Measurements from ENCODE around the gene CCSER1.

The CCSER1 gene

GRCh38 chr4:90082449-90082848 lies 44.7 kb upstream of the CCSER1 start:
- H3K4me2 ChIP-seq (ENCODE audit: insufficient read depth, low read length, poor library complexity, severe bottlenecking): no peak overlapping the region
- H3K14ac ChIP-seq (ENCODE audit: low read length): no peak overlapping the region
- no peak for DNase-seq (ENCODE audit: low spot score)
- no peak overlapping the region for H2AFZ ChIP-seq (ENCODE audit: low read length)
- H2BK5ac ChIP-seq (ENCODE audit: low read length): no peak overlapping the region
- H3K18ac ChIP-seq (ENCODE audit: low read length): no peak overlapping the region
- H2BK120ac ChIP-seq (ENCODE audit: low read depth, low read length): no peak overlapping the region
- no peak overlapping the region for H3K27ac ChIP-seq (replicated peaks; ENCODE audit: low read length)
- H3K23ac ChIP-seq (ENCODE audit: low read depth, low read length, poor library complexity): no peak overlapping the region
- no peak overlapping the region for H3K4ac ChIP-seq (ENCODE audit: low read length)
- peaks cover 0 to 4% (median 0%) of the 10 kb centered on the region in 3 experiments for H3K27me3 ChIP-seq (ENCODE audit: control insufficient read depth in 3 of 3, insufficient read depth in 3 of 3, low read depth in 1 of 3, low read length in 3 of 3)
- H4K91ac ChIP-seq (ENCODE audit: low read depth, low read length, poor library complexity): no peak overlapping the region
- H3K79me1 ChIP-seq (ENCODE audit: low read depth, low read length): no peaks in the 10 kb centered on the region
- no peak overlapping the region for H3K9ac ChIP-seq (ENCODE audit: low read depth, low read length, poor library complexity)
- peaks cover 0 to 1% of the 10 kb centered on the region in 2 donors for H3K4me1 ChIP-seq (ENCODE audit: control insufficient read depth in 2 of 2, insufficient read depth in 1 of 2, low read depth in 1 of 2, low read length in 2 of 2)
- no peaks in the 10 kb centered on the region for H3K9me3 ChIP-seq (replicated peaks in 1 of 2; ENCODE audit: control insufficient read depth in 2 of 2, insufficient read depth in 1 of 2, low read depth in 1 of 2, low read length in 2 of 2)
- H2BK12ac ChIP-seq (ENCODE audit: low read length): no peak overlapping the region
- no peaks in the 10 kb centered on the region for H3K36me3 ChIP-seq (replicated peaks in 1 of 2; ENCODE audit: control insufficient read depth in 2 of 2, insufficient read depth in 2 of 2, low read length in 2 of 2)
- H2BK15ac ChIP-seq (ENCODE audit: low read length): no peak overlapping the region
- no peak overlapping the region for H2AK5ac ChIP-seq (ENCODE audit: low read depth, low read length)
- H4K8ac ChIP-seq (ENCODE audit: low read depth, low read length): no peak overlapping the region
- H3K4me3 ChIP-seq (ENCODE audit: low read length in 2 of 2): no peak overlapping the region

GRCh38 chr4:90084277-90084966 lies 42.8 kb upstream of the CCSER1 start:
- H3K27me3 ChIP-seq (ENCODE audit: control insufficient read depth in 3 of 3, insufficient read depth in 3 of 3, low read depth in 1 of 3, low read length in 3 of 3): peaks cover 0 to 4% (median 0%) of the 10 kb centered on the region in 3 experiments
- no peak overlapping the region for H2BK15ac ChIP-seq (ENCODE audit: low read length)
- no peak overlapping the region for H3K18ac ChIP-seq (ENCODE audit: low read length)
- H2AK5ac ChIP-seq (ENCODE audit: low read depth, low read length): no peak overlapping the region
- H3K9me3 ChIP-seq (replicated peaks in 1 of 2; ENCODE audit: control insufficient read depth in 2 of 2, insufficient read depth in 1 of 2, low read depth in 1 of 2, low read length in 2 of 2): no peaks in the 10 kb centered on the region
- WGBS, 2 donors (ENCODE audit: extremely low coverage in 2 of 2, insufficient read length in 2 of 2, insufficient replicate concordance in 1 of 2): no CpG with 5 or more reads among the region's 3 CpGs
- no peaks in the 10 kb centered on the region for H3K36me3 ChIP-seq (replicated peaks in 1 of 2; ENCODE audit: control insufficient read depth in 2 of 2, insufficient read depth in 2 of 2, low read length in 2 of 2)
- H4K91ac ChIP-seq (ENCODE audit: low read depth, low read length, poor library complexity): no peak overlapping the region
- no peak overlapping the region for H3K23ac ChIP-seq (ENCODE audit: low read depth, low read length, poor library complexity)
- no peak overlapping the region for H3K4me2 ChIP-seq (ENCODE audit: insufficient read depth, low read length, poor library complexity, severe bottlenecking)
- no peaks in the 10 kb centered on the region for H3K4me1 ChIP-seq (ENCODE audit: control insufficient read depth in 2 of 2, insufficient read depth in 1 of 2, low read depth in 1 of 2, low read length in 2 of 2)
- H4K8ac ChIP-seq (ENCODE audit: low read depth, low read length): no peak overlapping the region
- no peak overlapping the region for H3K14ac ChIP-seq (ENCODE audit: low read length)
- no peak overlapping the region for H2BK5ac ChIP-seq (ENCODE audit: low read length)
- no peak overlapping the region for H3K27ac ChIP-seq (replicated peaks; ENCODE audit: low read length)
- H3K79me1 ChIP-seq (ENCODE audit: low read depth, low read length): no peaks in the 10 kb centered on the region
- no peak overlapping the region for H2BK12ac ChIP-seq (ENCODE audit: low read length)
- H3K4ac ChIP-seq (ENCODE audit: low read length): no peak overlapping the region
- H3K4me3 ChIP-seq (ENCODE audit: low read length in 2 of 2): no peak overlapping the region
- no peak overlapping the region for H3K9ac ChIP-seq (ENCODE audit: low read depth, low read length, poor library complexity)
- no peak overlapping the region for H2BK120ac ChIP-seq (ENCODE audit: low read depth, low read length)
- no peak for DNase-seq (ENCODE audit: low spot score)
- H2AFZ ChIP-seq (ENCODE audit: low read length): no peak overlapping the region

GRCh38 chr4:90084967-90085295 lies 42.3 kb upstream of the CCSER1 start:
- no peaks in the 10 kb centered on the region for H3K79me1 ChIP-seq (ENCODE audit: low read depth, low read length)
- H3K14ac ChIP-seq (ENCODE audit: low read length): no peak overlapping the region
- no CpG with 5 or more reads among the region's 5 CpGs for WGBS, 2 donors (ENCODE audit: extremely low coverage in 2 of 2, insufficient read length in 2 of 2, insufficient replicate concordance in 1 of 2)
- no peak for DNase-seq (ENCODE audit: low spot score)
- no peak overlapping the region for H2AK5ac ChIP-seq (ENCODE audit: low read depth, low read length)
- H3K4me2 ChIP-seq (ENCODE audit: insufficient read depth, low read length, poor library complexity, severe bottlenecking): no peak overlapping the region
- H3K4ac ChIP-seq (ENCODE audit: low read length): no peak overlapping the region
- peaks cover 0 to 4% (median 0%) of the 10 kb centered on the region in 3 experiments for H3K27me3 ChIP-seq (ENCODE audit: control insufficient read depth in 3 of 3, insufficient read depth in 3 of 3, low read depth in 1 of 3, low read length in 3 of 3)
- no peak overlapping the region for H4K8ac ChIP-seq (ENCODE audit: low read depth, low read length)
- H2BK120ac ChIP-seq (ENCODE audit: low read depth, low read length): no peak overlapping the region
- no peak overlapping the region for H4K91ac ChIP-seq (ENCODE audit: low read depth, low read length, poor library complexity)
- no peak overlapping the region for H3K23ac ChIP-seq (ENCODE audit: low read depth, low read length, poor library complexity)
- no peak overlapping the region for H2AFZ ChIP-seq (ENCODE audit: low read length)
- H3K36me3 ChIP-seq (replicated peaks in 1 of 2; ENCODE audit: control insufficient read depth in 2 of 2, insufficient read depth in 2 of 2, low read length in 2 of 2): no peaks in the 10 kb centered on the region
- H3K27ac ChIP-seq (replicated peaks; ENCODE audit: low read length): no peak overlapping the region
- no peak overlapping the region for H2BK5ac ChIP-seq (ENCODE audit: low read length)
- no peak overlapping the region for H3K9ac ChIP-seq (ENCODE audit: low read depth, low read length, poor library complexity)
- no peaks in the 10 kb centered on the region for H3K4me1 ChIP-seq (ENCODE audit: control insufficient read depth in 2 of 2, insufficient read depth in 1 of 2, low read depth in 1 of 2, low read length in 2 of 2)
- no peaks in the 10 kb centered on the region for H3K9me3 ChIP-seq (replicated peaks in 1 of 2; ENCODE audit: control insufficient read depth in 2 of 2, insufficient read depth in 1 of 2, low read depth in 1 of 2, low read length in 2 of 2)
- H2BK15ac ChIP-seq (ENCODE audit: low read length): no peak overlapping the region
- H2BK12ac ChIP-seq (ENCODE audit: low read length): no peak overlapping the region
- no peak overlapping the region for H3K4me3 ChIP-seq (ENCODE audit: low read length in 2 of 2)
- H3K18ac ChIP-seq (ENCODE audit: low read length): no peak overlapping the region

- DNase-seq (ENCODE audit: low spot score): no peak
- Histone ChIP-seq H2BK15ac (ENCODE audit: low read length) (no peak overlapping the region), H4K8ac (ENCODE audit: low read depth, low read length) (no peak overlapping the region), H3K9ac (ENCODE audit: low read depth, low read length, poor library complexity) (no peak overlapping the region), H3K27me3 (ENCODE audit: control insufficient read depth in 3 of 3, insufficient read depth in 3 of 3, low read depth in 1 of 3, low read length in 3 of 3) (no peaks in the 10 kb centered on the region), H3K4me2 (ENCODE audit: insufficient read depth, low read length, poor library complexity, severe bottlenecking) (no peak overlapping the region), H3K27ac (replicated peaks; ENCODE audit: low read length) (no peak overlapping the region), H3K14ac (ENCODE audit: low read length) (no peak overlapping the region), H3K4me1 (ENCODE audit: control insufficient read depth in 2 of 2, insufficient read depth in 1 of 2, low read depth in 1 of 2, low read length in 2 of 2) (peaks cover 0 to 3% of the 10 kb centered on the region in 2 donors), H3K79me1 (ENCODE audit: low read depth, low read length) (no peaks in the 10 kb centered on the region), H3K9me3 (replicated peaks in 1 of 2; ENCODE audit: control insufficient read depth in 2 of 2, insufficient read depth in 1 of 2, low read depth in 1 of 2, low read length in 2 of 2) (peaks cover 0 to 3% of the 10 kb centered on the region in 2 donors), H2AK5ac (ENCODE audit: low read depth, low read length) (no peak overlapping the region), H2BK12ac (ENCODE audit: low read length) (no peak overlapping the region), H4K91ac (ENCODE audit: low read depth, low read length, poor library complexity) (no peak overlapping the region), H3K23ac (ENCODE audit: low read depth, low read length, poor library complexity) (no peak overlapping the region), H2BK120ac (ENCODE audit: low read depth, low read length) (no peak overlapping the region), H2AFZ (ENCODE audit: low read length) (no peak overlapping the region), H3K4ac (ENCODE audit: low read length) (no peak overlapping the region), H3K36me3 (replicated peaks in 1 of 2; ENCODE audit: control insufficient read depth in 2 of 2, insufficient read depth in 2 of 2, low read length in 2 of 2) (no peaks in the 10 kb centered on the region), H2BK5ac (ENCODE audit: low read length) (no peak overlapping the region), H3K18ac (ENCODE audit: low read length) (no peak overlapping the region), H3K4me3 (ENCODE audit: low read length in 2 of 2) (no peak overlapping the region)
- WGBS, 2 donors (ENCODE audit: extremely low coverage in 2 of 2, insufficient read length in 2 of 2, insufficient replicate concordance in 1 of 2): no CpG with 5 or more reads among the region's 2 CpGs
Measured at GRCh38 chr4:90093526-90093925, 33.7 kb upstream of the CCSER1 start.
